ENCODE data around the gene IRAK3. TPM values are rescaled to one million over a fixed set of nuclear protein-coding genes. Genes with fewer than 3 reads are reported as not detected.
"Not testable (repeated sequence)": the region's sequence is repeated elsewhere in the genome, so short reads cannot be mapped to it uniquely, and the experiment has no call there.

IRAK3 gene
- total RNA-seq, 1 donor from 2014 or later, result 4.8 TPM

DNA sequence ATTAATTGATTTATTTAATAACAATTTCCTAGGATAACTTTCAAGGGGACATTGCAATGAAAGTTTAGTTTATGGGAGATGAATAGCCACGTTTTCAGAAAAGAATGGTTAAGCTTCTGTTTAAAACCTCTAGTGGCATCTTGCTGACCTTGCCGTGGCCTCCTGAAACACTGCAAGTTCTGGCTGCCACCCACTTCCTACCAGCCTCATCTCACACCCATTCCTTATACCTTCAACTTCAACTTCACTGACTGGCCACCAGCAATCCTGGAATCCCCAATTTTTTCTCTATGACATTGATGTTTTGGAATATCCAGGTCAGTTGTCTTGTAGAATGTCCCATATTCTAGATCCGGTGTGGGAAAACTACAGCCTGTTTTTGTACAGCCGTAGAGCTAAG is 108.1 kb downstream of the IRAK3 start:
- H3K4me1 ChIP-seq, result peaks cover 9% of the 10 kb centered on the region
- TF ChIP-seq, protein P1, sequence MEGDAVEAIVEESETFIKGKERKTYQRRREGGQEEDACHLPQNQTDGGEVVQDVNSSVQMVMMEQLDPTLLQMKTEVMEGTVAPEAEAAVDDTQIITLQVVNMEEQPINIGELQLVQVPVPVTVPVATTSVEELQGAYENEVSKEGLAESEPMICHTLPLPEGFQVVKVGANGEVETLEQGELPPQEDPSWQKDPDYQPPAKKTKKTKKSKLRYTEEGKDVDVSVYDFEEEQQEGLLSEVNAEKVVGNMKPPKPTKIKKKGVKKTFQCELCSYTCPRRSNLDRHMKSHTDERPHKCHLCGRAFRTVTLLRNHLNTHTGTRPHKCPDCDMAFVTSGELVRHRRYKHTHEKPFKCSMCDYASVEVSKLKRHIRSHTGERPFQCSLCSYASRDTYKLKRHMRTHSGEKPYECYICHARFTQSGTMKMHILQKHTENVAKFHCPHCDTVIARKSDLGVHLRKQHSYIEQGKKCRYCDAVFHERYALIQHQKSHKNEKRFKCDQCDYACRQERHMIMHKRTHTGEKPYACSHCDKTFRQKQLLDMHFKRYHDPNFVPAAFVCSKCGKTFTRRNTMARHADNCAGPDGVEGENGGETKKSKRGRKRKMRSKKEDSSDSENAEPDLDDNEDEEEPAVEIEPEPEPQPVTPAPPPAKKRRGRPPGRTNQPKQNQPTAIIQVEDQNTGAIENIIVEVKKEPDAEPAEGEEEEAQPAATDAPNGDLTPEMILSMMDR (IDR thresholded peaks at IDR 0.05; ENCODE audit: borderline replicate concordance), result no peak
- H3K36me3 ChIP-seq, result no peaks in the 10 kb centered on the region
- no peak overlapping the region for H3K4me3 ChIP-seq
- H3K27me3 ChIP-seq (ENCODE audit: low read depth), result peaks cover 16% of the 10 kb centered on the region
- no peaks in the 10 kb centered on the region for H3K9me3 ChIP-seq (replicated peaks)
- no peak overlapping the region for H3K27ac ChIP-seq (replicated peaks)
- intact Hi-C loops (cut with micrococcal nuclease), result no loop called here
- DNase-seq, result no peak

DNA sequence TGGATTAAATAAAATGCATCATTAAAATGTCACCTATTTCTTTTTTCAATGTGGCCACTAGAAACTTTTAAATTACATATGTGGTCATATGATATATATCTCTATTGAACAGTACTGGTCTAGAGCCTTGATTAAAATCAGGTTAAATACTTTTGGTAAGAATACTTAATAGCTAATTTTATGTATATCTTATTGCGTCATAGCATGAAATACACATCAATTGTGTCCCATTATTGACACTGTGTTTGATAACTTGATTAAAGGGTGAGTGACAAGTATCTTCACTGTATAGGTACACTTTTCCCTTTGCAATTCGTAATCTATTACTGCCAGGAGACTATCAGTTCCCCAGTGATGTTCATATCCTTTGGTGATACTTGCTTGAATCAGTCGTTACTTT is 108.9 kb downstream of the IRAK3 start:
- Histone ChIP-seq H3K36me3 (no peaks in the 10 kb centered on the region), H3K27ac (replicated peaks) (no peak overlapping the region), H3K9me3 (replicated peaks) (no peaks in the 10 kb centered on the region), H3K4me3 (no peak overlapping the region), H3K4me1 (peaks cover 15% of the 10 kb centered on the region), H3K27me3 (ENCODE audit: low read depth) (peaks cover 11% of the 10 kb centered on the region)
- intact Hi-C loops (cut with micrococcal nuclease), result no loop called here
- TF ChIP-seq, protein P1 (IDR thresholded peaks at IDR 0.05; ENCODE audit: borderline replicate concordance), result no peak
- no peak for DNase-seq

DNA sequence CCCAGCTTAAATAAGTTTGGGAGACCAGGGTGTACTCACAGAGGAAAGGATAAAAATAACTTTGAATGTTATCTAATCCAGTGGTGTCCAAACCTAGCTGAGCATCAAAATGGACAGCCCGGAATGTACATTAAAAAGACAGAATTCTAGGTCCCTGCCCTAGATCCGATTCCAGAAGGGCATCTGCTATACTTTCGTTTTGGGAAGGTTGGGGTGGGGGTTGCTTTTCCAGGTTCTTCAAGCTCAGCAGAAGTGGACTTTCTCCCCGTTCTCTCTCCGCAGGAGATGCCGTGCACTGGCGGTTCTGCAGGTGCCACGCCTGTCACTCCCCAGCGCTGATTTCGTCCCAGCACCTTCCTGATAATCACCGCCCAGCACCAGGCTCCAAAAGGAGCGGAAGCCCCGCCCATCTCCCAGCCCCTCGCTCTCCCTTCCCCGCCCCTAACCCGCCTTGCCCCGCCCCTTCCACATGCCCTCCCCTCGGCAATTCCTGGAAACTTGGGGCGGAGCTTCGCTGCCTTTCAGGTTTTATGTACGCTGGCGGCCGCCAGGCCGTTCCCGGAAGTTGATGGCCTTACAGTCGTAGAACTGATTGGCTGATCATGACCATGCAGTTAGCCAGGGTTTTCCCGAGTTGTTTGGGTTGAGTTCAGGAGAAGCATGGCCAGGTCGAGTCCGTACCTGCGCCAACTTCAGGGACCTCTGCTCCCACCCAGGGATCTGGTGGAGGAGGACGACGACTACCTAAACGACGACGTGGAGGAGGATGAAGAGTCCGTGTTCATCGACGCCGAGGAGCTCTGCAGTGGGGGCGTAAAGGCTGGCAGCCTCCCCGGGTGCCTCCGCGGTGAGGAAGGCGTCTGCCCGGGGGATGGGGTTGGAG is 113.2 kb downstream of the IRAK3 start, which contains the start of gene HELB:
Gene HELB (plus strand): TSS at position 550 of the 883 bp plus-strand sequence. CDS start 111 bp downstream, at position 661.
- no peaks in the 10 kb centered on the region for H3K9me3 ChIP-seq (replicated peaks)
- H3K4me3 ChIP-seq, result peak within 1 kb of the TSS; percentile 84
- peak; percentile 98 for DNase-seq
- TF ChIP-seq, protein P1 (IDR thresholded peaks at IDR 0.05; ENCODE audit: borderline replicate concordance), result no peak
- H3K27me3 ChIP-seq (ENCODE audit: low read depth), result no peaks in the 10 kb centered on the region
- peaks cover 28% of the 10 kb centered on the region for H3K4me1 ChIP-seq
- H3K27ac ChIP-seq (replicated peaks), result peak within 1 kb of the TSS; percentile 84
- peaks cover 4% of the 10 kb centered on the region for H3K36me3 ChIP-seq
- intact Hi-C loops (cut with micrococcal nuclease), result no loop called here

DNA sequence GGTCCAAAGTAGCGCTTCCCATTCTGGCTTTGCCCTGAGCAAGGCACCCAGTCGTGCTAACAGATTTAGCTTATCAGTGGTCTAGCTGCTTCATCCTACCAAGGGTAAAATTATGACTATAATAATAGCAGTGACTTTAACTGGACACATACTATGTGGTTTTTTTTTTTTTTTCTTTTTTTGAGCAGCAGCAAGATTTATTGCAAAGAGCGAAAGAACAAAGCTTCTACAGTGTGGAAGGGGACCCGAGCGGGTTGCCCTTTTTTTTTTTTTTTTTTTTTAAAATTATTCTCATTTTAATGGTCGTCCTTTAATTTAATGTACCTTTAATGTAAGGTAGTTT is 113.8 kb downstream of the IRAK3 start:
- Histone ChIP-seq H3K27me3 (ENCODE audit: low read depth) (no peaks in the 10 kb centered on the region), H3K36me3 (peaks cover 4% of the 10 kb centered on the region), H3K4me3 (peak overlapping the region; percentile 84), H3K4me1 (peaks cover 28% of the 10 kb centered on the region), H3K27ac (replicated peaks) (peak overlapping the region; percentile 84), H3K9me3 (replicated peaks) (no peaks in the 10 kb centered on the region)
- no peak for DNase-seq
- intact Hi-C loops (cut with micrococcal nuclease), result no loop called here
- TF ChIP-seq, protein P1 (IDR thresholded peaks at IDR 0.05; ENCODE audit: borderline replicate concordance), result no peak

DNA sequence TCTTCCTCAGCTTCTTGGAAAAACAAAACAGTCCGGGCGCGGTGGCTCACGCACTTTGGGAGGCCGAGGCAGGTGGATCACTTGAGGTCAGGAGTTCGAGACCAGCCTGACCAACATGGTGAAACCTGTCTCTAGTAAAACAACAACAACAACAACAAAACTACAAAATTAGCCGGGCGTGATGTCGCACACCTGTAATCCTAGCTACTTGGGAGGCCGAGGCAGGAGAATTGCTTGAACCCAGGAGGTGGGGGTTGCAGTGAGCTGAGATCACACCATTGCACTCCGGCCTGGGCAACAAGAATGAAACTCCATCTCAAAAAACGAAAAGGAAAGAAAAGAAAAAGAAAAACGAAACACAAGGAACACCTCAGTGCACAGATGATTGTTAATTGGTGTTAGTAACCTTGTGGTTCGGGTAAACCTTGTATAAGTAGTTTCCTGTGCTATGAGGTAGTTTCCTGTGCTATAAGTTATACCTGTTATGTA is 114.3 kb downstream of the IRAK3 start:
- H3K27ac ChIP-seq (replicated peaks); H3K9me3 ChIP-seq (replicated peaks); DNase-seq; H3K36me3 ChIP-seq; H3K27me3 ChIP-seq (ENCODE audit: low read depth); intact Hi-C loops (cut with micrococcal nuclease): not testable (repeated sequence)
- H3K4me1 ChIP-seq, result peaks cover 28% of the 10 kb centered on the region
- peak overlapping the region; percentile 84 for H3K4me3 ChIP-seq

Other genes with a start within 250 kb of the IRAK3 start
- 22.1 TPM for gene LLPH, start 58.5 kb upstream of the IRAK3 start, total RNA-seq
- gene TMBIM4, start 19.2 kb upstream of the IRAK3 start, total RNA-seq, result 74.5 TPM
- gene HELB, start 113.3 kb downstream of the IRAK3 start, total RNA-seq, result 1.3 TPM